ENCODE measurements around the gene PRR15. TPM values are rescaled to one million over a fixed set of nuclear protein-coding genes. Genes with fewer than 3 reads are reported as not detected.
A peak's percentile ranks its signal among the peaks of the same experiment; 100 is the strongest.

The PRR15 gene
- polyA plus RNA-seq, 1 donor from 2014 or later: not detected

- Histone ChIP-seq H3F3A (ENCODE audit: insufficient read depth, low read length, poor library complexity, severe bottlenecking) (no peaks in the 10 kb centered on the region), H3K27me3 (ENCODE audit: insufficient read depth, low read depth, low read length) (peaks cover 74% of the 10 kb centered on the region), H4K20me1 (ENCODE audit: insufficient read depth) (no peaks in the 10 kb centered on the region), H3K36me3 (ENCODE audit: insufficient read depth, low read length) (no peaks in the 10 kb centered on the region), H2AFZ (ENCODE audit: low read depth, low read length) (no peak overlapping the region), H3K9me2 (ENCODE audit: insufficient read depth, low read length) (no peaks in the 10 kb centered on the region), H3K9me3 (ENCODE audit: low read length) (no peaks in the 10 kb centered on the region), H3K9ac (ENCODE audit: low read length) (no peak overlapping the region), H3K4me2 (ENCODE audit: low read length) (no peak overlapping the region), H3K27ac (ENCODE audit: low read length) (no peak overlapping the region), H3K4me3 (ENCODE audit: low read length) (peak overlapping the region; percentile 57), H3K79me2 (replicated peaks; ENCODE audit: insufficient read depth, low read length) (no peaks in the 10 kb centered on the region)
- TF ChIP-seq EZH2 (IDR thresholded peaks at IDR 0.05; ENCODE audit: borderline replicate concordance, insufficient read depth, low read length, poor library complexity, severe bottlenecking) (no peak), EP300 (conservative IDR thresholded peaks at IDR 0.05; ENCODE audit: poor library complexity, severe bottlenecking) (no peak), SMC3 (conservative IDR thresholded peaks at IDR 0.05; ENCODE audit: poor library complexity) (no peak), POLR2AphosphoS5 (IDR thresholded peaks at IDR 0.05) (no peak), RAD21 (conservative IDR thresholded peaks at IDR 0.05) (no peak), TAF1 (IDR thresholded peaks at IDR 0.05; ENCODE audit: low read depth) (no peak), MXI1 (conservative IDR thresholded peaks at IDR 0.05; ENCODE audit: poor library complexity, severe bottlenecking) (no peak), CTCF (IDR thresholded peaks at IDR 0.05; ENCODE audit: poor library complexity, severe bottlenecking) (no peak), REST (IDR thresholded peaks at IDR 0.05; ENCODE audit: borderline replicate concordance) (no peak)
Observed at GRCh38 chr7:29565634-29565981, 2.0 kb downstream of the PRR15 start.

GRCh38 chr7:29565982-29566746 is 2.5 kb downstream of the PRR15 start:
- Histone ChIP-seq H3K79me2 (replicated peaks; ENCODE audit: insufficient read depth, low read length) (no peaks in the 10 kb centered on the region), H3K27me3 (ENCODE audit: insufficient read depth, low read depth, low read length) (peaks cover 74% of the 10 kb centered on the region), H3K9ac (ENCODE audit: low read length) (no peak overlapping the region), H3K9me3 (ENCODE audit: low read length) (no peaks in the 10 kb centered on the region), H3F3A (ENCODE audit: insufficient read depth, low read length, poor library complexity, severe bottlenecking) (no peaks in the 10 kb centered on the region), H3K4me3 (ENCODE audit: low read length) (peak overlapping the region; percentile 57), H3K27ac (ENCODE audit: low read length) (no peak overlapping the region), H3K4me2 (ENCODE audit: low read length) (no peak overlapping the region), H4K20me1 (ENCODE audit: insufficient read depth) (no peaks in the 10 kb centered on the region), H3K9me2 (ENCODE audit: insufficient read depth, low read length) (no peaks in the 10 kb centered on the region), H2AFZ (ENCODE audit: low read depth, low read length) (no peak overlapping the region), H3K36me3 (ENCODE audit: insufficient read depth, low read length) (no peaks in the 10 kb centered on the region)
- TF ChIP-seq RAD21 (conservative IDR thresholded peaks at IDR 0.05) (no peak), EP300 (conservative IDR thresholded peaks at IDR 0.05; ENCODE audit: poor library complexity, severe bottlenecking) (no peak), SMC3 (conservative IDR thresholded peaks at IDR 0.05; ENCODE audit: poor library complexity) (no peak), POLR2AphosphoS5 (IDR thresholded peaks at IDR 0.05) (no peak), MXI1 (conservative IDR thresholded peaks at IDR 0.05; ENCODE audit: poor library complexity, severe bottlenecking) (no peak), TAF1 (IDR thresholded peaks at IDR 0.05; ENCODE audit: low read depth) (no peak), CTCF (IDR thresholded peaks at IDR 0.05; ENCODE audit: poor library complexity, severe bottlenecking) (no peak), EZH2 (IDR thresholded peaks at IDR 0.05; ENCODE audit: borderline replicate concordance, insufficient read depth, low read length, poor library complexity, severe bottlenecking) (no peak), REST (IDR thresholded peaks at IDR 0.05; ENCODE audit: borderline replicate concordance) (no peak)

Measured in neural cell (in vitro differentiated cells).